Measurements from ENCODE around the gene TEAD4.

DNA sequence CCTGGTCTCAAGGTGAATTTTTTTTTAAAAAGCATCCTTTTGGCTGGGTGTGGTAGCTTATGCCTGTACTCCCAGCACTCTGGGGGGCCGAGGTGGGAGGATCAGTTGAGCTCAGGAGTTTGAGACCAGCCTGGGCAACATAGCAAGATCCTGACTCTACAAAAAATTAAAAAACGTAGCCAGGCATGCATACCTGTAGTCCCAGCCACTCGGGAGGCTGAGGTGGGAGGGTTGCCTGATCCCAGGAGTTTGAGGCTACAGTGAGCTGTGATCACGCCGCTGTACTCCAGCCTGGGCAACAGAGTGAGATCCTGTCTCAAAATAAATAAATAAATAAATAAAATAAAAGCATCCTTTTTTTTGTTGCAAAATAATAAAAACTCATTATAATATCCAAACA lies 130.4 kb downstream of the TEAD4 start:
- TF ChIP-seq, protein P1, sequence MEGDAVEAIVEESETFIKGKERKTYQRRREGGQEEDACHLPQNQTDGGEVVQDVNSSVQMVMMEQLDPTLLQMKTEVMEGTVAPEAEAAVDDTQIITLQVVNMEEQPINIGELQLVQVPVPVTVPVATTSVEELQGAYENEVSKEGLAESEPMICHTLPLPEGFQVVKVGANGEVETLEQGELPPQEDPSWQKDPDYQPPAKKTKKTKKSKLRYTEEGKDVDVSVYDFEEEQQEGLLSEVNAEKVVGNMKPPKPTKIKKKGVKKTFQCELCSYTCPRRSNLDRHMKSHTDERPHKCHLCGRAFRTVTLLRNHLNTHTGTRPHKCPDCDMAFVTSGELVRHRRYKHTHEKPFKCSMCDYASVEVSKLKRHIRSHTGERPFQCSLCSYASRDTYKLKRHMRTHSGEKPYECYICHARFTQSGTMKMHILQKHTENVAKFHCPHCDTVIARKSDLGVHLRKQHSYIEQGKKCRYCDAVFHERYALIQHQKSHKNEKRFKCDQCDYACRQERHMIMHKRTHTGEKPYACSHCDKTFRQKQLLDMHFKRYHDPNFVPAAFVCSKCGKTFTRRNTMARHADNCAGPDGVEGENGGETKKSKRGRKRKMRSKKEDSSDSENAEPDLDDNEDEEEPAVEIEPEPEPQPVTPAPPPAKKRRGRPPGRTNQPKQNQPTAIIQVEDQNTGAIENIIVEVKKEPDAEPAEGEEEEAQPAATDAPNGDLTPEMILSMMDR (IDR thresholded peaks at IDR 0.05; ENCODE audit: borderline replicate concordance, extremely low read depth, low read length, poor library complexity, severe bottlenecking), result no peak
- TF ChIP-seq EZH2 (IDR thresholded peaks at IDR 0.05; ENCODE audit: borderline replicate concordance, low read depth, low read length, severe bottlenecking), result no peak
